ENCODE results near the gene EXOSC2.

The EXOSC2 gene

DNA sequence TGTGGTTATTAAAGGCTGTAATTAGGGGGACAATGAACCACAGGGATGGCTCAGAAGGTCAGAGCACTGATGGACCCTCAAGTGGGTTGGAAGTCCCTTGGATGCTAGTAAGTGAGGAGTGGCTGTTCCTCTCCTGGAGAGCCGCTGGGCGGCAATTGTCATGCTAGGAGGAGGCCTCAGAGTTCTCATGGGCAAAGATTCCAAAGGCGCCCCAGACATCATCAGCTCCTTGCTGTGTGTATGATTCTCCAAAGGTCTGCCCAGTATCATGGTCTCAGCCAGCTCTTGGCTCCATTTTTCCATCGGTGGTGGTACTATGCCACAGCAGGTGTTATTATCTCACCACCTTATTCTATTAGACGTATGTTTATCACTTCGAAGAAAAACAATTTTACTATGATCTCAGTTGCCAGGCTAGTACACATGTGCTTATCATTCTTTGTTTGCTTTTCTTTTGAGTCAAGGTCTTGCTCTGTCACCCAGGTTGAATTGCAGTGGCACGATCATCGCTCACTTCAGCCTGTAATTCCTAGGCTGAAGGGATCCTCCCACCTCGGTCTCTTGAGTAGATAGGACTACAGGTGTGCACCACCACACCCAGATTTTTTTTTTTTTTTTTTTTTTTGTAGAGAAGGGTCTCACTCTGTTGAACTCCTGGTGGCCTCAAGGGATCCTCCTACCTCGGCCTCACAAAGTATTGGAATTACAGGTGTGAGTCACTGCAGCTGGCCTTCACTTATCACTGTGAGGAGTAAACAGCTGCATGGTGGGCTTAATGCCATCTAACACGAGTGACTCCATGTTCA is 46.8 kb downstream of the EXOSC2 start:
- DNase-seq = no peak

DNA sequence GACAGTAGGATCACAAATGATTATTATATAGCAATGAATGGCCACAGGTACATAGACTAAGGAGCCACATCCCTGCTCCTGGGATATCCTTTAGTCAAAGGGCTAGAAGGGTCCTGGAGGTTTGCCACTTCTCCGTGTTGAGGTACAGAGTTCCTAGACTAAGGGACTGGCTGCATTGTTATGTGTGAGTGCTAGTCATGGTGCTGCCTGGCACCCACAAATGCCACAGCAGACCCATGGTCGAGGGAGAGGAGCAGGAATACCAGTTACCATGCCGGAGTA is 47.4 kb downstream of the EXOSC2 start:
- no peak for DNase-seq

DNA sequence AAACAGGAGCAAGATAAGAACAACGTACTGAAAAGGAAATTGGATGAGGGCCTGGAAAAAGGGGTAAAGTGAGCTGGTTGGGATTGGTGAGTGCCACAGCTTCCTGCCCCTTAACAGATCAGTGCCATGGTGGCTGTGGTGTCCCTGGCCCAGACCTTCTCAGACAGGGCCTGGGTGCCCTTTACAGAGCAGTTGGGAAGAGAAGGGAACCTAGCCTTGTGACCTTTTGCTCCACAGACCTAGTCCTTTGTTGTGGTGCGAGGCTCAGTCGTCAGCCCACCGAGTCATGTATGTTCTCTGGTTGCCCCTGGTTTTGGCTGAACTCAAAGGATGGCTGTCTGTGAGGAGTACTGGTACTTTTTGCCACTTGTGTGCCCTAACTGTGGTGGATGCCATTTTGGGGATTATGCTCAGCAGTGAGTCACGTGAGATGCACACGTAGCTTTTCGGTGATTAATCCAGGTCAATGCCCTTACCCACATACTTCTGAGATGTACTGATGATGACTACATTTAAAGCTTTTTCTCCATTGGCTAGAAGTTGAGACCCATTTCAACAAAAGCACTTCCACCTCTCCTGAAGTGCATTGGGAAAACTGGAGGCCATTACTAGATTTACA is 48.4 kb downstream of the EXOSC2 start:
- DNase-seq = no peak

DNA sequence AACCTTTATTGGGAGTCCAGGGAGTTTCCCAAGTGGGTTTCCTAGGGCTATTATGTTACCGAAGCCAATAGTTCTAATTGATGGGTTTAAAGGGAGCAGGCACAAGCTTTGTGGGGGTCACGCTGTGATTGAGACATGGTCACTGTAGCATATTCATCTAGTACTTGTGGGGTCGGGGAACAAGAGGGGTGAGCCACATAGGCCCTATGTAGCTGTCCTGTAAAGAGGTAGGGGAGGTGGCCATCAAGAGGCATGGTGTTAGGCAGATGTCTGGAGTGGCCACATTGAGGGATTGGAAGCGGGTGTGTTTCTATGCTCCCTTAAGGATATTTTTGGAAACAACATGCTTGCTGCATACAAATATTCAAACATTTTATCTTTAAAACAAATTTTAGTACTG is 50.1 kb downstream of the EXOSC2 start:
- DNase-seq = no peak

DNA sequence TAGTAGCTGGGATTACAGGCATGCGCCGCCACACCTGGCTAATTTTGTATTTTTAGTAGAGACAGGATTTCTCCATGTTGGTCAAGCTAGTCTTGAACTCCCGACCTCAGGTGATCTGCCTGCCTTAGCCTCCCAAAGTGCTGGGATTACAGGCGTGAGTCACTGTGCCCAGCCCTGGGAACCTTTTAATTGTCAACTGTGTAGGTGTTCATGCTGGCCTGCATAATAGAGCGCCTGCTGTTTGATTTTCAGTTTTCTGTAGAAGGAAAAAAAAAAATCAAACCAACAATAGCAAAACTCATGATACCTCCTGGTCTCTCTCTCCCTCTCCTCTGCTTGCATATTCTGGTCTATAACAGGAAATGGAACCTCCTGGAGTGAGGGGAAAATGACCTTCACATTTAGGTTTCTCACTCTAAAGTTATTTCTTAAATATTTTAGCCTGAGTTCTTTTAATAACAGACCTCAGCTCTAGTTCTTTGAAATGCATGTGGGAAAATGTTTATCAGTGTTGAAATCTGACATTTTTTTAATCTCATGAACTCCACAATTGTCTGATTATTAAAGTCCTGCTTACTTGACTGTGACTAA is 51.7 kb downstream of the EXOSC2 start:
- DNase-seq = no peak

DNA sequence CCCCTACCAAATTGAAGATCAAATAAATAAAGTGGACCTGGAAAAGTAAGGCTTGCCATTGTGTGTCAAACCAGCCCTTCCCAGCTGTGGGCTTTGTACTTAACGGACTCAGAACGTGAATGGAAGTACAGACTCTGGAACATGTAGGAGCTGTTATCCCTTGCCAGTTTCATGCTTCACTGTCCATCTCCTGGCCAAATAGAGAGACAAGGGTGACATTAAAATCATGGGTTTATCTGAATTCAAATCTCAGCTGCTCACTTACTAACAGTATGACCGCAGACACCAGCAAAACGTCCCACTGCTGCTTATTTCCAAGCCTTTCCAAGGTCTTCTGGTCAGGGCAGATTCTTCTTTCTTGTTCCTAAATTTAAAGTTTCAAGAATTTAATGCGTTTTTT is 52.2 kb downstream of the EXOSC2 start:
- DNase-seq = no peak

DNA sequence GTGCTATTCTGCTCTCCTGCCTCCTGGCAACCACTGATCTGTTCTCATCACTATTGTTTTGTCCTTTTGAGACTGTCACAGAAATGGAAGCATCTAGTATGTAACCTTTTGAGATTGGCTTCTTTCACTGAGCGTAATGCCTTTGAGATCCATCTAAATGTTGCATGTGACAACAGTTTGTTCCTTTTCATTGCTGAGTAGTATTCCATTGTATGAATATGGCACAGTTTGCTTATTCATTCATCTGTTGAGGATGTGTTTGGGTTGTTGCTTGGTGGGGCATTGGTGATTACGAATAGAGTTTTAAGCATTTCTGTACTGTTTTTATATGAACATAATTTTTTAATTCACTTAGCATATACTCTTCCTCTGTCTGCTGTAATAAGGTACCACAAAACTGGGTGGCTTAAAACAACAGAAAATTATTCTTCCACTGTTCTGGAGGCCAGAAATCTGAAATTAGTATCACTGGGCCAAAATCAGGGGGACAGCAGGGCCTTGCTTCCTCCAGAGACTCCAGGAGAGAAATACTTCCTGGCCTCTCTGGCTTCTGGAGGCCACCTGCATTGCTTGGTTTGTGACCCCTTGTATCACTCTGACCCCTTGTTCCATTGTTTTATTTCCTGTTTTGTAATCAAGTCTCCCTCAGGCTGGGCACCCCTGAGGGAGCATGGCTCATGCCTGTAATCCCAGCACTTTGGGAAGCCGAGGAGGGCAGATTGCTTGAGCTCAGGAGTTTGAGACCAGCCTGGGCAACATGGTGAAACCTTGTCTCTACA is 53.0 kb downstream of the EXOSC2 start:
- DNase-seq = no peak

DNA sequence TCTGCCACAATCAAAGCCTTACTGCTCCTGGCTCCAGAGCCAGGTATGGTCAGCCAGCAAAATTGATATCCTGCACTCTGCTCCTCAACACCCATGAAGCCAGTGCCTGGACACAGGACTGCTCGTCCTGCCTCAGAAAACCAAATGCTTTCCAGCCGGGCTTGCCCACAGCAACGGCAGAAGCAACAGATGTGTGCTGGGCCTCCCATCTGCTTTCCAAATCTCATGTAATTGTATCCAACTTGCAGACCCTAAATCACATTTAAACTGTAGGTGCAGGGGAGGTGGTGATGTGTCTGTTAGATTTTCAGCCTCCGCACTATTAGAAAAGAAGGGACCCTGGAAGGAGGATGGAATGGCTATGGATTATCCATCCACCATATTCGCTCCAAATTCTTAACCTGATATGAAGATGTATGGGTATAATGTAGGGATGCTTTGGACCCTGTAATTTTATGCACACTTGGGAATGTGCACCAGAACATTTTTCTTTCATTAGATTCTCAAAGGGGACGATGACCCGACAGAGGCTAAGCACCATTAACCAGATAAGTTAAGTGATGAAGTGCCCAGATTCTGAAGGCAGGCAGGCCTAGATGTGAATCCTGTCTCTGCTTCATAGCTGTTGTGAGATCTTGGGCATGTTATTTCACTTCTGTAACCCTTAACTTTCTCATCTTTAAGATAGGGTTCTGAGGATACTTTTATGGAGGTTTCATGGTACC is 58.2 kb downstream of the EXOSC2 start:
- DNase-seq = no peak
